K562 (cell line): ENCODE results near the gene OBSCN. TPM values are rescaled to one million over a fixed set of nuclear protein-coding genes. Genes with fewer than 3 reads are reported as not detected.

Source experiments
- ATAC-seq: fragments of 200-7000 bp; cut with Tn5 transposase; 3 replicates; pipeline ENCODE4 v1.9.1; 2020; ENCODE audit warnings: moderate library complexity
- BruUV-seq: library from RNA; stranded (reverse); fragments of 400-500 nt; replicated peaks from 2 replicates; lab custom pipeline; 2021; lab: Mats Ljungman, UMichigan
- CTCF ChIA-PET: fragments of 300-600 bp; formaldehyde crosslinking; extraction: SDS; loops from one replicate; lab custom pipeline; 2021; ENCODE audit warnings: low intra/inter-chr PET ratio; lab: Yijun Ruan, JAX
- POLR2A ChIA-PET: fragments of 300-600, 350-650 bp; sonication (Branson Sonifier 250); formaldehyde crosslinking; extraction: SDS; loops from one replicate; lab custom pipeline; 2021; ENCODE audit warnings: antibody characterized with exemption, inconsistent platforms; lab: Yijun Ruan, JAX
- DNase-seq, 4 experiments: peaks; one replicate each; pipeline versions ENCODE4 v3.0.0 to v3.0.0-alpha.2; 2011 to 2018; ENCODE audit warnings: low spot score in 3 of 4, mixed read lengths in 3 of 4; ENCODE audit errors: extremely low read depth in 1 of 4
- FAIRE-seq: peaks from 2 replicates; lab custom pipeline; 2011; peaks lifted over from hg19 to GRCh38; lab: Jason Lieb, UNC
- H2AFZ ChIP-seq: 2 replicates; pipeline ENCODE4 v1.6.0; 2011; ENCODE audit warnings: low read depth, low read length, control low read depth, inconsistent platforms
- H3K27ac ChIP-seq: fragments of 200-600 bp; 3 replicates; pipeline ENCODE4 v1.8.0; 2011; ENCODE audit warnings: low read depth, mild to moderate bottlenecking, control low read depth, inconsistent platforms, low read length, moderate library complexity, mixed read lengths; ENCODE audit errors: extremely low read depth
- H3K27me3 ChIP-seq, 2 experiments: fragments of 300-600 bp in 1 of 2; 2 replicates in 1 of 2; 3 replicates in 1 of 2; pipeline versions ENCODE4 v1.6.0 to v1.8.0; 2011; ENCODE audit warnings: inconsistent platforms in 2 of 2, low read length in 2 of 2, mild to moderate bottlenecking in 1 of 2, mixed read lengths in 1 of 2, moderate library complexity in 1 of 2; ENCODE audit not compliant: control insufficient read depth in 2 of 2, insufficient read depth in 2 of 2
- H3K36me3 ChIP-seq: fragments of 300-600 bp; 3 replicates; pipeline ENCODE4 v1.8.0; 2011; ENCODE audit warnings: mild to moderate bottlenecking, low read length, inconsistent platforms; ENCODE audit not compliant: control insufficient read depth, insufficient read depth
- H3K4me1 ChIP-seq, 2 experiments: fragments of 200-600 bp in 1 of 2; replicated peaks in 1 of 2; 2 replicates in 1 of 2; 3 replicates in 1 of 2; pipeline versions ENCODE4 v1.5.1 to v1.8.0; 2011; ENCODE audit warnings: inconsistent platforms in 2 of 2, low read length in 2 of 2, mild to moderate bottlenecking in 1 of 2, mixed read lengths in 1 of 2, moderate library complexity in 1 of 2; ENCODE audit not compliant: control insufficient read depth in 2 of 2, insufficient read depth in 2 of 2
- H3K4me2 ChIP-seq: 2 replicates; pipeline ENCODE4 v1.6.1; 2011; ENCODE audit warnings: low read length, control low read depth, inconsistent platforms, mixed read lengths; ENCODE audit not compliant: insufficient read depth
- H3K4me3 ChIP-seq: fragments of 200-600 bp; sonication (generic), shearing (Covaris generic); 2 replicates; pipeline ENCODE4 v1.5.1; 2016; ENCODE audit warnings: control low read depth, inconsistent platforms
- H3K79me2 ChIP-seq: fragments of 200-600 bp; 3 replicates; pipeline ENCODE4 v1.8.0; 2011; ENCODE audit warnings: low read length, inconsistent platforms; ENCODE audit not compliant: control insufficient read depth, insufficient read depth
- H3K9ac ChIP-seq, 2 experiments: 2 replicates each; pipeline versions ENCODE4 v1.6.0 to v1.6.1; 2011; ENCODE audit warnings: low read depth in 2 of 2, low read length in 2 of 2, control low read depth in 1 of 2, inconsistent platforms in 1 of 2, mild to moderate bottlenecking in 1 of 2, mixed read lengths in 1 of 2; ENCODE audit not compliant: insufficient read depth in 1 of 2
- H3K9me1 ChIP-seq: one replicate; pipeline ENCODE4 v1.6.0; 2011; ENCODE audit warnings: inconsistent platforms, mild to moderate bottlenecking, low read length, moderate library complexity; ENCODE audit not compliant: control insufficient read depth, insufficient read depth
- H3K9me3 ChIP-seq: replicated peaks from 2 replicates; pipeline ENCODE4 v1.5.1; 2011; ENCODE audit warnings: low read depth, low read length, inconsistent platforms; ENCODE audit not compliant: control insufficient read depth, insufficient read depth
- H4K20me1 ChIP-seq: replicated peaks from 2 replicates; pipeline ENCODE4 v1.6.1; 2011; ENCODE audit warnings: low read length, inconsistent platforms, mixed read lengths; ENCODE audit not compliant: control insufficient read depth, insufficient read depth
- KDM1A ChIP-seq, 2 experiments: fragments of 450-650 bp; IDR thresholded peaks; 2 replicates each; pipeline ENCODE4 v1.6.1; 2016; ENCODE audit warnings: mild to moderate bottlenecking in 2 of 2
- PTTG1 ChIP-seq: fragments of 450-650 bp; IDR thresholded peaks from 2 replicates; pipeline ENCODE4 v1.6.1; 2016; ENCODE audit warnings: low read depth, mild to moderate bottlenecking, missing genetic modification characterization, missing compliant biosample characterization
- YBX1 ChIP-seq: fragments of 450-650 bp; IDR thresholded peaks from 2 replicates; pipeline ENCODE4 v1.7.1; 2016; ENCODE audit warnings: mild to moderate bottlenecking
- ZNF24 ChIP-seq: fragments of 450-650 bp; IDR thresholded peaks from 2 replicates; pipeline ENCODE4 v1.6.1; 2016
- ZNF668 ChIP-seq: fragments of 250-450 bp; sonication (Bioruptor Pico); IDR thresholded peaks from 2 replicates; pipeline ENCODE4 v1.8.0; 2022; ENCODE audit warnings: mild to moderate bottlenecking, inconsistent platforms
- WGBS: fragments of 100-300 bp; shearing (Covaris generic); methylation state at CpG from one replicate; pipeline ENCODE4 v1.1.6; 2016; ENCODE audit warnings: low coverage, mixed read lengths; ENCODE audit not compliant: insufficient coverage; ENCODE audit errors: missing lambda C conversion rate; 5-methylcytosine and 5-hydroxymethylcytosine counted together
- in situ Hi-C: fragments of 300-500 bp; cut with MboI; formaldehyde crosslinking; loops from 4 replicates; pipeline ENCODE4 v1.15.0; 2018; ENCODE audit warnings: inconsistent platforms, mixed read lengths
- intact Hi-C: fragments of 100-400 bp; cut with micrococcal nuclease; formaldehyde crosslinking; loops from 2 replicates; pipeline ENCODE4 v1.14.2; 2022
- polyA plus RNA-seq, 8 experiments: library from polyadenylated mRNA; depleted of rRNA in 4 of 8; stranded (reverse) in 5 of 8; unstranded in 3 of 8; fragments of >200 nt; fragmentation: Nextera tagmentation in 2 of 8; fragmentation: Illumina TruSeq in 1 of 8; extraction: Ambion mirVana in 2 of 8; extraction: Trizol in 1 of 8; gene quantifications; 2 replicates each; pipeline versions ENCODE4 v1.2.1 to v1.2.3, GENCODE V29; 2011 to 2014; ENCODE audit warnings: inconsistent platforms in 1 of 8, missing spikeins in 1 of 8
- total RNA-seq, 7 experiments: library from RNA; depleted of rRNA in 6 of 7; stranded (reverse); fragments of >200 nt in 6 of 7; fragmentation: Illumina TruSeq in 2 of 7; extraction: Trizol in 2 of 7; gene quantifications; 2 replicates each; pipeline versions ENCODE4 v1.2.1 to v1.2.3, GENCODE V29; 2011 to 2021; ENCODE audit warnings: low replicate concordance in 1 of 7
- TF ChIP-seq, protein P1 (sequence below): fragments of 450-650 bp; IDR thresholded peaks from 2 replicates; pipeline ENCODE4 v1.6.1; 2018; ENCODE audit not compliant: partially characterized antibody

Gene OBSCN
- total and polyA plus RNA-seq, 9 of the 15 experiments (the other 6 are each of a cell fraction or from before 2014, with no cell fraction given) = 0.18 to 19.7 (median 3.6) TPM

DNA sequence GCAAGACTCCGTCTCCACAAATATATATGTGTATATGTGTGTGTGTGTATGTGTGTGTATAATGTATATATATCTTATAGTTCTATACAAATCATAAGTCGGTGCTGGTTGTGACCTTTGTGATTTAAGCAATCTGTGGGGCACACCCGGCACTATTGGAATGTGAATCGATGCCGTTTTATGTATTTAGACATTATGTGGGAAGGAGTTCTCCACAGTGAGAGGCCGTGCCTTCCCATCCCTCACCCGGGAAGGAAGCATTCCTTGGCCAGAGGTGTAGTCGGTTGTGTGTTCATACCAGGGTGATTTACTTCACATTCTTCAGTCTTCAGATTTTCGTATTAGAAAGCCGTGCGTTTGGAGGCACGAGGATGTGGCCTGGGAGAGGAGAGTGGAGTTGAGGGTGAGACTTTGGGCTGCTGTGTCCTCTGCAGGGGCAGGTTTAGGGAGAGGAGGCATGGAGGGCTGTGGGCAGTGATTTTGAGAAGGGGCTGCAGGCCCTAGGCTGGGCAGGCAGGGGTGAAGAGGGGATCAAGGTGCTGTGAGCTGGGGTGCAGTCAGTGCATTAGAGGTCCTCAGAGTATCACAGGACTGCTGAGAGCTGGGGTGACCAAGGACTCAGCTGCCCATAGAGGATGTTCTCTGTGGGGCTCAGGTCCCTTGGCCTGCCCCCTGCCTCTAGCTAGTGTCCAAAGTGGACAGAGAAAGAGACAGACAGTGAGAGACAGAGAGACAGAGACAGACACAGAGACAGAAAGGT is 141.0 kb downstream of the OBSCN start:
- ATAC-seq (no peak), DNase-seq (no peak)
- H3K36me3 ChIP-seq = no peaks in the 10 kb centered on the region; the same call in 2 of the 3 replicates

DNA sequence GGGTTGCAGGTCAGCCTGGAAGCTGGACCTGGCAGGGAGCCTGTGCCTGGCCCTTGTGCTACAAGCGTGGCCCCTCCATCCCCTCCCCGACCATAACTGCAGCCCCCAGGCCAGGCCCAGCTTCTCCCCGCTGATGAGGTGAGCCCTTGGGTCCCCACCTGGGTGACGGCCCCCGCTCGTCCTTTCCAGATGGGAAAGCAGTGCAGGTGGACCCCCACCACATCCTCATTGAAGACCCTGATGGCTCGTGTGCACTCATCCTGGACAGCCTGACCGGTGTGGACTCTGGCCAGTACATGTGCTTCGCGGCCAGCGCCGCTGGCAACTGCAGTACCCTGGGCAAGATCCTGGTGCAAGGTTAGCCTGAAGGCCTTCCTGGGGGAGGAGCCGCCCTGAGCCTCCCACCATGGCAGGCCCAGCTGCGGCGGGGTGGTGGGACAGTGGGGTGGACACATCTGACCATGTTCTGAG is 141.9 kb downstream of the OBSCN start:
- Histone ChIP-seq H3K9me3 (peaks cover 1% of the 10 kb centered on the region; the same call in 1 of the 2 replicates), H3K27ac (no peak overlapping the region)
- no TSS peak for BruUV-seq

More for the DNA sequence above, 141.0 kb downstream of the OBSCN start:
- BruUV-seq = no TSS peak
- Histone ChIP-seq H3K4me1 (peaks cover 0 to 33% of the 10 kb centered on the region in 2 experiments; a peak in 2 of 5 replicates), H3K9ac (no peak overlapping the region), H3K4me3 (no peak overlapping the region), H3K9me1 (no peaks in the 10 kb centered on the region), H2AFZ (no peak overlapping the region), H3K9me3 (peaks cover 8% of the 10 kb centered on the region; the same call in 1 of the 2 replicates), H3K27me3 (peaks cover 4 to 48% of the 10 kb centered on the region in 2 experiments; a peak in 3 of 5 replicates), H4K20me1 (no peaks in the 10 kb centered on the region), H3K27ac (no peak overlapping the region), H3K79me2 (no peaks in the 10 kb centered on the region), H3K4me2 (no peak overlapping the region)
- WGBS = 23% methylated on average over 12 of the region's 12 CpGs
- intact Hi-C loops (no loop called here), in situ Hi-C loops (loop anchor here (10.0 kb wide), 1 partner anchor 106 kb away; a partner anchor contains a TSS)
- ChIA-PET POLR2A (interaction anchor here (0.8 to 1.6 kb wide), 3 partner anchors 27 to 109 kb away, joined by 3 to 4 read pairs (median 4); a partner anchor contains a TSS), CTCF (no interaction called here)
- no peak for FAIRE-seq
- TF ChIP-seq KDM1A (IDR thresholded peaks at IDR 0.05) (peak in 1 of 2 experiments; percentile 40; a peak in 1 of 4 replicates), YBX1 (no peak)

More for the DNA sequence above, 141.9 kb downstream of the OBSCN start:
- Histone ChIP-seq H4K20me1 (no peaks in the 10 kb centered on the region), H3K4me2 (no peak overlapping the region), H3K27me3 (peaks cover 4 to 48% of the 10 kb centered on the region in 2 experiments; a peak in 3 of 5 replicates), H3K4me3 (no peak overlapping the region), H3K9ac (peak overlapping the region in 1 of 2 experiments; percentile 15; a peak in 1 of 4 replicates), H3K36me3 (no peaks in the 10 kb centered on the region), H2AFZ (no peak overlapping the region), H3K9me1 (no peaks in the 10 kb centered on the region), H3K79me2 (no peaks in the 10 kb centered on the region), H3K4me1 (peaks cover 0 to 38% of the 10 kb centered on the region in 2 experiments; a peak in 2 of 5 replicates)
- 30% methylated on average over 11 of the region's 15 CpGs for WGBS
- TF ChIP-seq YBX1 (no peak), PTTG1 (tag) (no peak), ZNF24 (no peak), ZNF668 (CRISPR knock-in tag) (no peak)
- TF ChIP-seq, protein P1, sequence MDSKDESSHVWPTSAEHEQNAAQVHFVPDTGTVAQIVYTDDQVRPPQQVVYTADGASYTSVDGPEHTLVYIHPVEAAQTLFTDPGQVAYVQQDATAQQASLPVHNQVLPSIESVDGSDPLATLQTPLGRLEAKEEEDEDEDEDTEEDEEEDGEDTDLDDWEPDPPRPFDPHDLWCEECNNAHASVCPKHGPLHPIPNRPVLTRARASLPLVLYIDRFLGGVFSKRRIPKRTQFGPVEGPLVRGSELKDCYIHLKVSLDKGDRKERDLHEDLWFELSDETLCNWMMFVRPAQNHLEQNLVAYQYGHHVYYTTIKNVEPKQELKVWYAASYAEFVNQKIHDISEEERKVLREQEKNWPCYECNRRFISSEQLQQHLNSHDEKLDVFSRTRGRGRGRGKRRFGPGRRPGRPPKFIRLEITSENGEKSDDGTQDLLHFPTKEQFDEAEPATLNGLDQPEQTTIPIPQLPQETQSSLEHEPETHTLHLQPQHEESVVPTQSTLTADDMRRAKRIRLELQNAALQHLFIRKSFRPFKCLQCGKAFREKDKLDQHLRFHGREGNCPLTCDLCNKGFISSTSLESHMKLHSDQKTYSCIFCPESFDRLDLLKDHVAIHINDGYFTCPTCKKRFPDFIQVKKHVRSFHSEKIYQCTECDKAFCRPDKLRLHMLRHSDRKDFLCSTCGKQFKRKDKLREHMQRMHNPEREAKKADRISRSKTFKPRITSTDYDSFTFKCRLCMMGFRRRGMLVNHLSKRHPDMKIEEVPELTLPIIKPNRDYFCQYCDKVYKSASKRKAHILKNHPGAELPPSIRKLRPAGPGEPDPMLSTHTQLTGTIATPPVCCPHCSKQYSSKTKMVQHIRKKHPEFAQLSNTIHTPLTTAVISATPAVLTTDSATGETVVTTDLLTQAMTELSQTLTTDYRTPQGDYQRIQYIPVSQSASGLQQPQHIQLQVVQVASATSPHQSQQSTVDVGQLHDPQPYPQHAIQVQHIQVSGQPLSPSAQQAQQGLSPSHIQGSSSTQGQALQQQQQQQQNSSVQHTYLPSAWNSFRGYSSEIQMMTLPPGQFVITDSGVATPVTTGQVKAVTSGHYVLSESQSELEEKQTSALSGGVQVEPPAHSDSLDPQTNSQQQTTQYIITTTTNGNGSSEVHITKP = no peak
- CTCF ChIA-PET = no interaction called here
- POLR2A ChIA-PET = interaction anchor here (1.6 kb wide), 1 partner anchor 108 kb away, joined by 4 read pairs; a partner anchor contains a TSS
- intact Hi-C loops = loop anchor here (5.0 kb wide), 1 partner anchor 103 kb away; no protein-coding TSS in a partner anchor
- no peak for FAIRE-seq
- no peak for DNase-seq
- ATAC-seq = no peak
- in situ Hi-C loops = loop anchor here (10.0 kb wide), 1 partner anchor 105 kb away; a partner anchor contains a TSS
